HG03196 (cell line): ENCODE measurements around the gene PITPNM2.

ENCODE experiments used
- ATAC-seq: cut with Tn5 transposase; IDR thresholded peaks from one replicate; pipeline ENCODE4 v1.9.1; 2021; ENCODE audit not compliant: unreplicated experiment

The PITPNM2 gene

DNA sequence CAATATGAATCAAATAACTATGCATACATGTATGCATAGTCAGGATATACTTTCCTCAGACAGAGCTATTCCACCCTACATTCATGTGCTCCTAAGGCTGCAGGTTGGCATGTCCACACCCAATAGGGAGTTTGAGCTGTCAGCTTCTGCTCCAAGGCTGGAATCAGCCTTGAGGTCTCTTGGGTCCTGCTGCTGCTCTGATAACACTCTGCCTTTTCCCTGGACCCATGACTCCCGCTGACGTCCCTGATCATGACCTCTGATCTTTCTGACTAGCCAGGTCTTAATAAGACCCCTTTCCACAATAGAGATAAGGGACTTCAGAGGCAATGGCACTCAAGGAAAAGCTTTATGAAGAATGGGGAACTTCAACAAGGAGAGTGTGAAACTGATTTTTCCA, 5.7 kb downstream of the PITPNM2 start:
- ATAC-seq = no peak

GRCh38 chr12:123143736-123144461, 7.0 kb downstream of the PITPNM2 start:
- no peak for ATAC-seq

- ATAC-seq = no peak
These were observed 7.8 kb downstream of the PITPNM2 start for GRCh38 chr12:123142921-123143735.

DNA sequence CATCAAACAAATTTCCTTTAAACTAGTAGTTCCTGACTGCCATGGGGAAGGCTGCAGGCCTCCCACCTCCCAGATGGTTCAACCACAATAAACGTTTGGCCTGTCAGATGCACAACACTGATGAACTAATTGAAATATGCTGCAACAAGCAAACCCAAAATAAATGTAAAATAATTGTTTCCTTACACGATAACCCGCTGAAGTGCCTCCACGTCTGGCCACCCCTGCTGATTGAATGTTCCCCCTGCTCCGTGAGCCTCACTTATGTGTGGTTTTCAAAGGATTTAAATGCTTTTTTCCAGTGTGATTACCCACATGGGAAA, 8.4 kb downstream of the PITPNM2 start:
- no peak for ATAC-seq

DNA sequence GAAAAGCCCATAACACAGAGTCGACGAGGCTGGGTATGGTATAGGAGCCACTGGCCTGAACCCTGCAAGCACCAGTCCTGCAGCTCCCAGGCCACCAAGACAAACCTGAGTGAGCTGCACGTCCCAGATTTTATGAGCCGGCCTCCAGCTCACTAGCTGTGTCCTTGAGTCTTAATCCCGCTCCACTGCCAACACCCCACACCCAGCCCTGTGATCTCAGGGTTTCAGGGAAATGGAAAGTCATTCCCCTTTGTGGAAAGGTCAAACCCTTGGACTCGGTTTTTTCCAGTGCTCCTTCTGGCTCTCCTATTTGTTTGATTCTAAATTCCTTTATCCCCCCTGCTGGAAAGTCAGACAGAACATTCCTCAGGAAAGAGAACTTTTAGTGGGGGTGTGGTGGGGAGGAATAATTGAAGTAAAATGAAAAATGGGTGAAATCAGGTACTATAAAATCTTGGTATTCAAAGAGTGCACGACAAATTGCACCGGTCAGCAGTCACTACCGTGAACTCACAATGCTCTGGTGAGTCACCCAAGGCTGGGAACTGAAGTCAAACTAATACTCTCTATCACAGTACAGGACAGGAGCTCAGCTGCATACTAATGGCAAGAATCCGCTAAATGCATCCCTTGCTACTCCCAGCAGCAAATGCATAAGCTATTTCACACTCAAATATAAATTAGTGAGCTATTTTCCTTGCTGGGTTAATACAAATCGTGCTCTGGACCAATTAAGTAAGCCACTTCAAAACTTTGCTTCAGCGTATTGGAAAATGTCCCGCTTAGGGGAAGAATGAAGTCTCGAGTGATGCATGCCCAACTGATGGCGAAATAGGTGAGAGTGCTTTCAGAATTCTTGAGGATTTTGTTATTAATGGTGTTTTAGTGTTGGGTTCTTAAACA, 9.0 kb downstream of the PITPNM2 start:
- ATAC-seq = no peak

GRCh38 chr12:123140676-123141614, 9.9 kb downstream of the PITPNM2 start:
- ATAC-seq = no peak

- no peak for ATAC-seq
These were observed 10.8 kb downstream of the PITPNM2 start for GRCh38 chr12:123139926-123140675.

- ATAC-seq = no peak
These were observed 15.2 kb downstream of the PITPNM2 start for GRCh38 chr12:123135688-123136087.

DNA sequence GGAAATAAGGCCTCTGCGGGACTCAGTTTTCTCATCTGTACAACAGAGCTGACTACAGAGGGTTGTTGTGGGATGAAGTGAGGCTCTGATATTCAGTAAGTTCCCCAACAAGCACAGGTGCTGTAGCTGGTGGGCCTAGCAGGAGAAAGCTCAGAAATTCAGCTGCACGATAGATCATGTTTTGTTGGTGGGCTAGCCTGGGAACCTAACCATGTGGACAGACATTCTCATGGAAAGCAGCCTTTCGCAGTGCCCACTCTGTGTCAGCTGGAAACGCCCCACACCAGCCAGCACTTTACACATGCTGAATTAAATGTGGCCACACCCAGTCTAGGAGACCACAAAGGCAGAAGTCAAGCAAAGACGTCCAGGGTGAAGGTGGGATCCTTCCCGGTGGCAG, 16.1 kb downstream of the PITPNM2 start:
- no peak for ATAC-seq

DNA sequence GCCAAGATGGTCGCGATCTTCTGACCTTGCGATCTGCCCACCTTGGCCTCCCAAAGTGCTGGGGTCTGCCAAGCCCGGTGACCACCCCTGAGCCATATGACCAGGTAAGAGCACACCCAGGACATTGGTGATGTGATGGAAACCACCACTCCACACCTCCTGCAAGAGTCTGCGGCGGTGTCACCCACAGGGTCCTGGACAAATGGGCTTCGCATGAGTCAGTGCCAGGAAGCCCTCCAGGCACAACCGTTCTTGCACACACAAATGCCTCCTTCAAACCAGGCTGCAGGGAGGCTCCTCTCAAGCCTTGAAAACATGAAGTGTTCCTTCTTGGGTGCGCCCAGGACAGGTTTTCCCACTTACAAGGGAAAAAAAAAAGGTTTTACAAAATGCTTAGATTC, 16.6 kb downstream of the PITPNM2 start:
- no peak for ATAC-seq

DNA sequence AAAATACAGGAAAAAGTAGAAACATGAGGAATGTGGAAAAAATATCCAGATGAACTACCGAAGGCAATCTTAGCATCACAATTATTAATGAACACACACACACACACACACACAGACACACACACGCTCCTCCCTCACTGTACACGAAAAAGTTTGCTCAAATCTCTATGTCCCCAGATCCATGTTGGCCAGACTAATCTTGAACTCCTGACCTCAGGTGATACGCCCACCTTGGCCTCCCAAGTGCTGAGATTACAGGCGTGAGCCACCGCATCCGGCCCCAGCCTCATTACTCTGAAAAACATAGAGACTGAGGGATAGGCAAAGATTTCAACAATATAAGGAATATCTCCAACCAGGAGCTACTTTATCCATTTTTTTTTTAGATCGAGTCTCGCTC, 17.2 kb downstream of the PITPNM2 start:
- no peak for ATAC-seq

GRCh38 chr12:123132951-123133619, 17.8 kb downstream of the PITPNM2 start:
- ATAC-seq = no peak

DNA sequence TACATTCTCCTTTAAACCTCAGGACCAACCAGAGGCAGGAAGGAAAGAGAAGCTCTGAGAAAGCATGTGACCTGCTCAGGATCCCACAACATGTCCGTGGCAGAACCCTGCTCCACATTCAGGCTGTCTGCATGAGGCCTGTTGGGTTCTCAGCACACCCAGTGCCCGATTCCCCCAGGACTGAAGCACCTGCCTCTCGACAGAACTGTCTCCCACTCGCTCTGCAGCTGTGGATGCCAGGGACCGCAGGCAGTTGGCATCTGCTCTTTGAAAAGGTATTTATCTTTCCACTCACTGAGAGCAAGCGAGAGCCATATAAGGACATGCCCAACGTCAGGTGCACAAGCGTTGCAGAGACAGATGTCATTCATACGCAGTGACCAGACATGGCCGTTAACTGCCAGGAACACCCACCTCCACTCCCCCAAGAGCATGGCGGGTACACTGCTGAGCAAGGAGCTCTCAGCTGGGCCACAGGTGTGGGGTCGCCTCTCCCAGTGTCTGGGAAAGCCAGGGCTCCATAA, 18.9 kb downstream of the PITPNM2 start:
- no peak for ATAC-seq

DNA sequence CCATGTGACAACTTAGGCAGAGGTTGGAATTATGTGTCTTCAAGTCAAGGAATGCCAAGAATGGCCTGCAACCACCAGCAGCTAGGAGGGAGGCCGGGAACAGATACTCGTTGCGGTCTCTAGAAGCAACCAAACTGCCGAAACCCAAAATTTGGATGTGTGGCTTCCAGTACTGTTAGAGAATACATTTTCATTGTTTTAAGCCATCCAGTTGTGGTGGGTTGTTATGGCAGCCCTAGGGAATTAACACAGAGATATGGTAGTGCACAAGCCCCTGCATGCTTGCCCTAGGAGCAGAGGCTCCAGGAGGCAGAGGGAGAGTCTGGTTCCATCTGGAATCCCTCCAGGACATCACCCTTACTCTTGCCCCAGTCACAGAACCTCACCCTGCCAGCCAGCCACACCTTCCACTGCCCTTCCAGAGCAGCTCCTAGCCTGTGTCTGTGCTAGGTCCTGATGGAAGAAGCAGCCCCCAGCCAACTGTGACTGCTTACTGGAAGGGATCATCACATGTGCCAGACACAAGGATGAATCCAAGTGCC, 19.5 kb downstream of the PITPNM2 start:
- no peak for ATAC-seq

GRCh38 chr12:123129621-123130020, 21.3 kb downstream of the PITPNM2 start:
- ATAC-seq = no peak

- no peak for ATAC-seq
These were observed 23.8 kb downstream of the PITPNM2 start for GRCh38 chr12:123127182-123127495.

DNA sequence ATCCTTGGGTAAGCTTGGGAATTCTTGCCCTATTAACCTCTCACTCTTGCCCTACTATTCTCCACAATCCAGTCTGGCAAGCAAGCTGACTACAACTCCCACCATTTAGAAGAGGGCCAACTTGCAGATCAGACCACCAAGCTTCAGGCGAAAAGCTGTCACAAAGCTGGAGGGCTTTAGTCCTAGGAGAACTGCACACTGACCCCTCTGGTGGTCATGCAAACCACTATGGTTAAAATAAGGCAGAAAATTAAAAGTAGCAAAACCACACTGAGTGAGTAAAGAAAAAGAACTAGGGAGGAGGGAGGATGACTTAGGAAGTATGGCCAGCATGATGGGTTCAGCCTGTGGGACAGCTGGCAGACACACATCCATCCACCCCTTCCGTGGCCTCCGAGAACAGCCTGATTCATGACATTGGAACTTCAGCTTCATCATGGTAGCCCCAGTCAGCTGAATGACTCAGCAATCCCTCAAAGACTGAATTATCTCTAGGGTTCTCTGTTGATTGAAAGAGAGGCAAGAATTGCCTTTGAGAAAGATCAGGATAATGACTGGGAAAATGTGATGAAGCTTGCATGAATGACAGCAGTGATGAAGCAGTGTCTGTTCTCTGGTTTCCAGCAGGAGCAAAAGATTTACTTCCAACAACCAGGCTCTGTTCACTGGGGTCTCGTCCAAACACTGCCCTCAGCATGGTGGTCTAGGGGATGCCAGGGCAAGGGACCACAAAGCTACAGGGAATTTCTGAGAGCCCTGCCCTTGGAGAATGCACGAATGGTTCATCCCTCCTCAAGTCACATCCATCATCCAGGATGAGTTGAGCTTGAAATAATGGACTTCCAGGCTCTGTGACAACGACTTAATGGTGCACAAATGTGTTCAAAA, 24.4 kb downstream of the PITPNM2 start:
- ATAC-seq = no peak

DNA sequence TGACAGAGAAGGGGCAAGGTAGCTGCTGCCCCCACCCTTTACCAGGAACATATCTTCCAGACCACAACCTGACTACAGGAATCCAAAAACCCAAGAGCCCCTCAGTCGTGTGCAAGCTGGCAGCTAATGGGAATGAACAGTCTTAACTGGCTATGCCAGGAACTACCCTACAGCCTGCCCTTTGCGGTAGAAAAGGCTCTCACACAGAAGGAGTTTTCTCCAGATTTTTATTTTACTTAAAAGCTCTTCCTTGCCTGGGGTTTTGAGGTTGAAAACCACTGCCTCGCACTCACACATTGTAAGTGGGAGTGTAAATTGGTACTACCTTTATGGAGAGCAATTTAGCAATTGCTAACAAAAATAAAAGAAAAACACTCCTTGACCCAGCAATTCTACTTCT, 28.3 kb downstream of the PITPNM2 start:
- ATAC-seq = no peak
